HG02981 (cell line): ENCODE measurements around the gene PFN1.
A peak's percentile ranks its signal among the peaks of the same experiment; 100 is the strongest.

Experiments used
- ATAC-seq: cut with Tn5 transposase; IDR thresholded peaks from one replicate; pipeline ENCODE4 v1.9.1; 2021; ENCODE audit warnings: mild to moderate bottlenecking, moderate library complexity; ENCODE audit not compliant: unreplicated experiment

Gene PFN1

GRCh38 chr17:4968486-4969046 is 20.2 kb upstream of the PFN1 start:
- no peak for ATAC-seq

GRCh38 chr17:4967539-4968485 is 19.5 kb upstream of the PFN1 start, which contains the start of gene SPAG7:
SPAG7 (minus strand) TSS chr17:4967817; CDS start chr17:4967804, 13 bp downstream.
- peak; percentile 51 for ATAC-seq

GRCh38 chr17:4966844-4967538 is 18.7 kb upstream of the PFN1 start:
- peak; percentile 85 for ATAC-seq

GRCh38 chr17:4965311-4965986 is 17.1 kb upstream of the PFN1 start:
- ATAC-seq = no peak

- no peak for ATAC-seq
Observed at GRCh38 chr17:4960279-4960922, 12.1 kb upstream of the PFN1 start.

- ATAC-seq = no peak
Observed at GRCh38 chr17:4959261-4959965, 11.1 kb upstream of the PFN1 start.

GRCh38 chr17:4958102-4958501 is 9.8 kb upstream of the PFN1 start:
- ATAC-seq = no peak

- ATAC-seq = no peak
Observed at GRCh38 chr17:4956493-4957061, 8.2 kb upstream of the PFN1 start.

- ATAC-seq = no peak
Observed at GRCh38 chr17:4955091-4955490, 6.8 kb upstream of the PFN1 start.

GRCh38 chr17:4953451-4953961 is 5.2 kb upstream of the PFN1 start:
- ATAC-seq = no peak

GRCh38 chr17:4951486-4951885 is 3.2 kb upstream of the PFN1 start:
- no peak for ATAC-seq

GRCh38 chr17:4950746-4951204 is 2.4 kb upstream of the PFN1 start, which contains the start of gene ENO3:
ENO3 (plus strand) TSS chr17:4951119; CDS start chr17:4951830, 711 bp downstream.
- ATAC-seq = no peak

- ATAC-seq = no peak
Observed at GRCh38 chr17:4950075-4950745, 1.9 kb upstream of the PFN1 start.

- ATAC-seq = no peak
Observed at GRCh38 chr17:4949321-4950074, 1.2 kb upstream of the PFN1 start.

- ATAC-seq = no peak
Observed at GRCh38 chr17:4948931-4949320, 596 bp upstream of the PFN1 start.

GRCh38 chr17:4947411-4948165 is 742 bp downstream of the PFN1 start:
- no peak for ATAC-seq

GRCh38 chr17:4947010-4947410 is 1.3 kb downstream of the PFN1 start:
- no peak for ATAC-seq
